Activated CD4-positive, CD25-positive, alpha-beta regulatory T cell treated with anti-CD3 and anti-CD28 coated beads, Interleukin-2, amount 50 U/mL, for 24 hours (primary cell): ENCODE data around the gene FKBP1A.
A peak's percentile ranks its signal among the peaks of the same experiment; 100 is the strongest.
"Not testable (repeated sequence)": the region's sequence is repeated elsewhere in the genome, so short reads cannot be mapped to it uniquely, and the experiment has no call there.

ENCODE experiments used
- ATAC-seq, 2 donors: fragments of 150-1000 bp; cut with Tn5 transposase; one replicate each; pipeline ENCODE4 v1.10.0; 2021; ENCODE audit warnings: mild to moderate bottlenecking in 1 of 2, moderate library complexity in 1 of 2

FKBP1A gene

DNA sequence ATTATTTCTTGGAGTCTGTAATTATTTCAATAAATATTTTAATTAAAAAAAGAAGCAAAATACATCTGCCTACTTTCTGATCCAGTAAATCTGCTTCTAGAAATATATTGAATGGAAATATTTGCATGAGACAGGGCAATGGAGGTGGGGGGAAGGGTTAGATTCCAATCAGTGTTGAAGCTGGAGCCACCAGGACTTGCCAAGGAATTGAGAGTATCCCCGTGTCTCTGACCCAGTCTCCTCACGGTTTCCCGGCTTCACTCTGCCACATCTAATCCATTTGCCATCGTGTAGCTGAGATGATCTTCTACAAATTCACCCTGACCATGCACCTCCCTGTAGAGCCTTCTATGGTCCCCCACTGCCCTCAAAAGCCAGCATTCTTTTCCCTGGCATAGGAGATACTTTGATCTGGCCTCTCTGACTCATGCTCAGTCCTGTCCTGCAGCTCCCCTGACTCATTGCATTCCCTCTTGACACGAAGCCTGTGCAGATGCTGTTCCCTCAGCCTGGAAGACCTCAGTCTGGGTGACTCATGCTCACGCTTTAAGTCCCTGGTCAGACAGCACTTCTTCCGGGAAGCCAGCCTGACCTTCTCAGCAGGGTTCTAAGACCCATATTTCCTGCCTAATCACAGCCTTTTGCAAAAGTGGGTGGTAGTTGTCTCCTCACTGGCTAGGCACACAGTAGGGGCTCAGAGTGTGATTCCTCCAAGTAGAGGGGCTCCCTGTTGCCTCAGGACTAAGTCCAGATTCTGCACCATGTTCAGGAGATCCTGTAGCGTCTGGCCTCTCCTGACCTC, 23.0 kb upstream of the FKBP1A start:
- ATAC-seq, result peak in 1 of 2 donors; percentile 27

DNA sequence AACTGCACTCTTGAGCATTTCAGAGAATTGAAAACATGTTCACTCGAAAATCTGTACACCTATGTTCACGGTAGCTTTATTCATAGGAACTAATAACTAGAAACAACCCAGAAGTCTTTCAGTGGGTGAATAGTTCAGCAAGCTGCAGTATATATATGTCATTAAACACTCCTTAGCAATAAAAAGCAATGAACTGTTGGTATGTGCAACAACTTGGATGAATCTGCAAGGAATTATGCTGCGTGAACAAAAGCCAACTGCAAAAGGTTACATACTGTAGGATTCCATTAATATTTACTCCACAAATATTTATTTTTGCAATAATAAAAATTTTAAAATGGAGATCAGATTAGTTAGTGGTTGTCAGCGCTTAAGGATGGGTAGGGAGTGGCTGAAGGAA, 22.1 kb upstream of the FKBP1A start:
- ATAC-seq, result no peak

- ATAC-seq, result no peak
Measured at GRCh38 chr20:1405801-1406200, 12.9 kb upstream of the FKBP1A start.

- no peak for ATAC-seq
Measured at GRCh38 chr20:1403624-1404023, 10.8 kb upstream of the FKBP1A start.

DNA sequence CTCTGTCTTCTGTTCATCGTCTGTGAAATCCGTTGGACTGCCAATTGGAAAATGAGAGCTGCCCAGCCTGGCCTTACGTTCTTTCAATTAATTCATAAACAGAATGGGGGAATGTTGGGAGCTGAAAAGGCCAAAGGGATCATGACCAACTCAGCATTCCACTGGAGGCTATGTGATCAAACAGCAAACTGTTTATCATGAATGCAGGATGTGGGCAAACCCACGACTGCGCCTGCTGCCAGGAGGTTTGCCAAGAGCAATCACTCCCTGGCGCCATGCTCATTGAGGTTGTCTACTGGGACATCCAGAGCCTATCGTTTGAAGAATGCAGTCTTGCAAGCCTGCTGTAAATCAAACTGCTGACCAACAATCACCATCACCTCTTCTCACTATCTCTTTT, 9.3 kb upstream of the FKBP1A start:
- ATAC-seq, result no peak

DNA sequence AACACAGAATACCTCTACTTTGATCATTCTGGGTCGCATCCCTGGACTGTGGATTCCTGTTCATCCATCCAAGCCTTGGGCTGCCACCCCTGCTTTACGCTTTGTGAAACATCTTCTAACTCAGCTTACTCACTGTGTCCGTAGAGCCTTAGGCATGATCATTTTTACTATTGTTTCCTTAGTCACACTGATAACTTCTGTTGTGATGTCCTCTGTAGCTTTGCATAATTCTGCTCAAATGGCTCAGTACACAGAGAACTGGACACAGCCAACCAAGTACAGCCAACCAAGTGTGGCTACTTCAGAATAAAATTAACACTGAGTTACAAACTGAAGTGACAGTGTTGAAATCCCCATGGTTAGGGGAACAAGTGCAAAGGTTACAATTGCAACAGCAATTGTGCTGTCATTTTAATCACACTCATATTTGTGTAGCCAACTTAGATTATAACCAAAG, 8.6 kb upstream of the FKBP1A start:
- ATAC-seq, result no peak

GRCh38 chr20:1399678-1400366, 7.0 kb upstream of the FKBP1A start:
- ATAC-seq, result not testable (repeated sequence)

GRCh38 chr20:1398185-1398584, 5.3 kb upstream of the FKBP1A start:
- ATAC-seq, result not testable (repeated sequence)

GRCh38 chr20:1397710-1398109, 4.9 kb upstream of the FKBP1A start:
- ATAC-seq, result no peak

- no peak for ATAC-seq
Measured at GRCh38 chr20:1396702-1397101, 3.8 kb upstream of the FKBP1A start.

DNA sequence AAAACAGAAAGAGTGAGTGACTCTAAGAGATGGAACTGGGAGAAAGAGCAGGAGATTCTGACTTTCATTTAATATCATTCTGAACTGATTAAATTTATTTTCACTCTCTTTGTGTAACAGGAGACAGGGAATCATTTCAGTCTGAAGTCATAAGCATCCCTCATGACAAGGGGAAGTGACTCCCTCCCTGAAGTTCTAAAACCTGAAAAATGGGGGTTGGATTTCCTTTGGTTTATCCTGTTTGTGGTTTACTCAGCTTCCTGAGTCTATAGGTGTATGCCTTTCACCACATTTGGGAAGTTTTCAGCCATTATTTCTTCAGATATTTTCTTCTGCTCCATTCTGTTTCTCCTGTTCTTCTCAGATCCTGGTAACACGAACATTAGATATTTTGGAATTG, 3.4 kb upstream of the FKBP1A start:
- ATAC-seq, result no peak

GRCh38 chr20:1394686-1395085, 1.8 kb upstream of the FKBP1A start:
- ATAC-seq, result no peak

- ATAC-seq, result no peak
Measured at GRCh38 chr20:1393507-1393882, 641 bp upstream of the FKBP1A start.

DNA sequence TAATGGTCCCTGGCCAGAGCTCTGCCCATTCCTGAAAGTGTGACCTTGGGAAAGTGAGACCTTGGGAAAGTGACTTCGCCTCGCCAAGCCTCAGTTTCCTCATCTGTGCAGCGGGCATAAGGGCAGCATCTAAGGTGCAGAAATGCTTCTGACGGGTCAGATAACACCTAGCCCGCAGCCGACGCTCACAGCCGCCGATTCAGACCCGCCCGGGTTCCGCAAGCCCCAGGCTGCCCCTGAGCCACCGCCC, 486 bp downstream of the FKBP1A start:
- ATAC-seq, result peak; percentile 1 to 5

GRCh38 chr20:1391640-1392442, 1.0 kb downstream of the FKBP1A start:
- ATAC-seq, result no peak

DNA sequence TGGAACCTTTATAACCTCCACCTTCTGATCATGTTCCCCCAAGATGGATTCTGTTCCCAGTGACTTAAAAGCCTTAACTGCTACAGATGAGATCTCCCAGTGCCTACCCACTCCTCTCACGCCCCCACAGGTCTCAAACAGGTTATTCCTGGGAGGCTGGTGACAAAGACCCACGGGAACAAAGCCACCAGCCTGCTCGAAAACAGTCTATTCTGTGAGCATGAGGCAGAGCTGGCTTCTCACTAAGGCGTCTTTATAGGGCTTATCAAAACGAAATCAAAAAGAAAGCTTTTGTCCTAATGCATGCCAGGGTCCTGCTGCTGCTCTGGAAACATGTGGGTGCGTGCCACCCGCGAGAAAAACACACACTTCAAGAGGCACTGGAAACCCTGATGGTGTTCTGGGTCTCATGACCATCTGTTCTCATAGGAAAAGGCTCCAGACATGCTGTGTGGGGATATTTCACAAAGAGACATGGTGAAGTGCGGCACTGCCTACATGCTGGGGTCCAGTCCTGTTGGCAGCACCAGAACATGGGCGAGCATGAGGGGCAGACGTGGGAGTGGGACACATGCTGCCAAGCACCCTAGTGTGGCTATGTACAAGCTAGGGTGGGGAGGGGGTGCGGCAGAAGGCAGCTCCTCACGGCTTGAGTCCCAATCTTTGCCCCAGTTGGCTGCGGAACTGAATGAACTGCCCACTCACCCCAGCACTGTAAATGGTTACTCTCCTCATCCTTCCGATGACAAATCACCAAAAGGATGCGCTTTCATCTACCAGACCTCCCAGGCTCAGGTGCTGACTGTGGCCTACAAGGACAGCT, 2.1 kb downstream of the FKBP1A start:
- ATAC-seq, result no peak

DNA sequence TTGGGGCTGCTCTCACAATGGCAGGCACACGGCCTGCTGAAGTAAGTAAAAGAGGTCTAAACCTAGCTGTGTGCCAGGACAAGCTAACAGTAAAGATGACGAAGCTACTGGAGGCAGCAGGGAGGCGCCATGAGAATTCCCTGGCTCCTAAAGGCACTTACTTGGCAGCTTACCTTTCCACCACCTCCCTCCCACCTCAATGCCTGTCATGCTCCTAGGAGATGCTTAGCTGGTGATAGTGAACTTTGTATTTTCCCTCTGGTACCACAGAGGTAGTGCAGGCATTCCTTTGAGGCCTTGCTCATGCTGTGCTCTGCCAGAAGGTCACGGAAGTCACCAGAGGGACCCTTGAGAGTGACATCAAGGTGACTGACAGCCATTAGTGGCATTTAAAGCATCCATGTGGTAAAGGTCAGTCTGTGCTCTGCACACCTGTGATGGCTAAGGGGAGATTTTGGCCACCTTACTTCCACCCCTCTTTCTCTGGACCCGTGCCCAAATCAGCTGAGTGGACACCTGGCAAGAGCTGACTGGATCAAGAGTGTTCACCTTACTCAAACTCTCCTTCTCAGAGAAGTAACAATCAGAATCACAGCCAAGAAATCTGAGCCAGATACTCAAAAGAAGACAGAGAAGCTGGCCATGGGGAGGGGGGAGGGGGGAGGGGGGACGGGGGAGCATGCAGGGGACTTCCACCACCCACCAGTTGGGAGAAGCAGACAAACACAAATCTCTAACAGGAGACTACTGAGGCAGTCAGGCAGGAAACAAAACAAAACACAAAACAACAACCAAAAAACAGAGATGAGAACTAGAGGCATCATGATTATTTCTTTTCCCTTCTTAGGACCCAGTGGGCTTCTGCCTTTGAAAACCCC, 2.9 kb downstream of the FKBP1A start:
- no peak for ATAC-seq

GRCh38 chr20:1388741-1389483, 3.9 kb downstream of the FKBP1A start:
- no peak for ATAC-seq

DNA sequence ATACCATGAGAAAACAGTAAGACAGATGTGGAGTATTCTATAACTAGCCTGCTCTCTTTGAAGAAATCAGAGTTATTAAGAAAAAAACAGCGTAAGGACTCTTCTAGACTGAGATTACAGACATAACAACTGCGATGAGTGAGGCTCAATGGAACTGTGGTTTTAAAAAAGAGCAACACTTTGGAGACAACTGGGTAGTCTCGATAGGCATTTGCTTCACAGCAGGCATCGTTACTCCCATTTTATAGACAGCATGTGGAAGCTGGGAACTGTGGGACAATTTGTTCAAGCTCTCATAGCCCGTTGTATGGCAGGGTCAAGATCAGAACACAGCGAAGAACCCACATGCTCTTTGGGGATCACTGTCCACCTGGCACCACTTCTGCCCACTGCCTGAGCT, 4.6 kb downstream of the FKBP1A start:
- no peak for ATAC-seq

GRCh38 chr20:1386323-1386722, 6.5 kb downstream of the FKBP1A start:
- no peak for ATAC-seq
